Kidney tubule cell (primary cell): Measurements from ENCODE around the gene WAS.
"Not testable (repeated sequence)": the region's sequence is repeated elsewhere in the genome, so short reads cannot be mapped to it uniquely, and the experiment has no call there.

ENCODE experiments used
- DNase-seq: peaks from one replicate; pipeline ENCODE4 v3.0.0-alpha.2; 2018; ENCODE audit warnings: low spot score

Gene WAS

DNA sequence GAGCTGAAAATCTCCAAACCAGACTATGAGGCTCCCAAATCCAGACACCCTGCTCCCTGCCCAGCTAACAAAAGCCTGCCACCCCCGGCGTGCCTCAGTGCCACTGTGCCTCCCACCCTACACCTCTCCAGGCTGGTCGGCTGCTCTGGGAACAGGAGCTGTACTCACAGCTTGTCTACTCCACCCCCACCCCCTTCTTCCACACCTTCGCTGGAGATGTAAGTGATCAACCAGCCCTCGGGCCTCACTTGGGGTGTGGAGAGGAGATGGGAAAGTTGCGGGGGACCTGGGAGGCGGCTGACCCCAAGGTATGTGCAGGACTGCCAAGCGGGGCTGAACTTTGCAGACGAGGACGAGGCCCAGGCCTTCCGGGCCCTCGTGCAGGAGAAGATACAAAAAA lies 1.8 kb downstream of the WAS start:
- no peak for DNase-seq

DNA sequence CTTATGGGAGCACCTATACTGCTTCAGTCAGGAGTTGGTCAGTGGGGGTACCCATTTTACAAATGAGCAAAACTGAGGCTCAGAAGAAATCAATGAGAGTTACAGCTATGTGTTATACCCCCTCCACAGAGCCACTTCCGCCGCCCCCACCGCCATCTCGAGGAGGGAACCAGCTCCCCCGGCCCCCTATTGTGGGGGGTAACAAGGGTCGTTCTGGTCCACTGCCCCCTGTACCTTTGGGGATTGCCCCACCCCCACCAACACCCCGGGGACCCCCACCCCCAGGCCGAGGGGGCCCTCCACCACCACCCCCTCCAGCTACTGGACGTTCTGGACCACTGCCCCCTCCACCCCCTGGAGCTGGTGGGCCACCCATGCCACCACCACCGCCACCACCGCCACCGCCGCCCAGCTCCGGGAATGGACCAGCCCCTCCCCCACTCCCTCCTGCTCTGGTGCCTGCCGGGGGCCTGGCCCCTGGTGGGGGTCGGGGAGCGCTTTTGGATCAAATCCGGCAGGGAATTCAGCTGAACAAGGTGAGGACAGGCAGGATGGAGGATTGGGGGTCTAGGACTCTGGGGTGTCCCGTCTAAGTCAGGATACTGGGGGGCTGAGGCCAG lies 5.0 kb downstream of the WAS start:
- DNase-seq = no peak

DNA sequence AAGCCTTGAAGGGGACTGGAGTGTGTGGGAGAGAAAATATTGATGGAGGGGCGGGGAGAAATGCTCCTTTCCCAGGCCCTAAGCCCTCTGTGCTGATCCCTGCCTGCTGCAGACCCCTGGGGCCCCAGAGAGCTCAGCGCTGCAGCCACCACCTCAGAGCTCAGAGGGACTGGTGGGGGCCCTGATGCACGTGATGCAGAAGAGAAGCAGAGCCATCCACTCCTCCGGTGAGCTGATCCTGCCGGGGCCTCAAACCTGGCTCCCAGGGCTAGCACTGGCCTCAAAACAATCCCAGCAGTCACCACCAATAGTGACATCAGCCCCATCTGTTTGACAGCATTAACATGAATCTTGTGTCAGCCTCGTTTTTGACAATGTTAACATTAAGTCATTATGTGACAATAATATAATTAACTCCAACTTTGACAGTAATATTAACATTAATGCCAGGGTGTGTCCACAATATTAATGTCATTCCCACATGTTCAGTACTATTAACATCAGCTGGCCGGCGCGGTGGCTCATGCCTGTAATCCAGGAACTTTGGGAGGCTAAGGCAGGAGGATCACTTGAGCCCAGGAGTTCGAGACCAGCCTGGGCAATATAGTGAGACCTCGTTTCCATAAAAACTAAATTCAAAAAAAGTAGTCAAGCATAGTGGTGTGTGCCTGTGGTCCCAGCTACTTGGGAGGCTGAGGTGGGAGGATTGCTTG lies 5.8 kb downstream of the WAS start:
- DNase-seq = no peak

GRCh38 chrX:48691746-48692145 lies 8.1 kb downstream of the WAS start:
- DNase-seq = not testable (repeated sequence)

- DNase-seq = no peak
These were observed 11.4 kb downstream of the WAS start for GRCh38 chrX:48694776-48695533.

GRCh38 chrX:48695534-48695896 lies 11.9 kb downstream of the WAS start:
- peak; percentile 66 for DNase-seq

GRCh38 chrX:48695925-48696300 lies 12.3 kb downstream of the WAS start:
- no peak for DNase-seq

DNA sequence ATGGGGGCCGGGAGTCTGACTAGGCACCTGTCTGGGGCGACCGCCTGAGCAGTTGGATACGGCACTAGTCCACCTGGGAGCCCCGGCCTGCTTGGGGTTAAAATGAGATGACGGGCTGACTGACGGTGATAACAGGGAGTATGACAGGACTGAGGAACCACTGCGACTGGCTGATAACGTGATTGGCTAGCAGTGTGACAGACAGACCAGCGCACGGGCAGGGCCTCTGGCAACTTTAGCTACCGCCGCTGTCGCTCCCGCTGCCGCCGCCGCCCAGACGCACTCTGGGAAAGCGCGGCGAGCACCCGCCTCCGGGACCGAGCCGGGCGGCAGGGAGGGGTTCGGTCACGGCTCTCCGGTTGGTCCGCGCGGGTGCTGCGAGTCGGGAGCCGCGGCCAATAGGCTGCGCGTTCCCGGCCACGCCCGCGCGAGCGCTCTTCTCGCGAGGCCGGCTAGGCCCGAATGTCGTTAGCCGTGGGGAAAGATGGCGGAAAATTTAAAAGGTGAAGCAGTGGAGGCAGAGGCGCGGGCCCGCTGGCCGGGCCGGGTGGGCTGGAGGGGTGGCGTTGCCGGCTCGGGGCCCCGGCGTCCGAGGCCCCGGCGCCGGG lies 12.8 kb downstream of the WAS start, which contains the start of gene SUV39H1:
TSS of gene SUV39H1 (plus strand) at position 434 of the 608 bp plus-strand sequence. CDS start at position 485, 51 bp downstream.
- DNase-seq = peak; percentile 87

GRCh38 chrX:48696909-48697727 lies 13.5 kb downstream of the WAS start:
- peak; percentile 26 for DNase-seq

DNA sequence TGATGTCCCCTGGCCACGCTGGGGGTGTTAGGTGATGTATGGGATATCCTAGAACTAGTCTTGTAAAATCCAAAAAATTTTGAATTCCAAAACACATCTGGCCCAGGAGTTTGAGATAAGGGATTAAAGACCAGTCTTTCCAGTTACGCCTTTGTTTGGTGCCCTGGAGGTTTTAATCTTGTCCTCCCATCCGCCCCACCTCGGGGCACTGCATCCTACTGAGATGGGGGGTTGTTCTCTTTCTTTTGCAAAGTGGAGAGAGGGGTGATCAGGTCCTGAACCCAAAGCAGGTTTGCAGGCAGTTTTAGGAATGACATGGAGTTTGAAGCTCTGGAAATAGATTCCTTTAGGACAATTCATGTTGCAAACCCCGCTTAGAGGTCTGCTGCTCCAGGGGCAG lies 14.7 kb downstream of the WAS start:
- no peak for DNase-seq

DNA sequence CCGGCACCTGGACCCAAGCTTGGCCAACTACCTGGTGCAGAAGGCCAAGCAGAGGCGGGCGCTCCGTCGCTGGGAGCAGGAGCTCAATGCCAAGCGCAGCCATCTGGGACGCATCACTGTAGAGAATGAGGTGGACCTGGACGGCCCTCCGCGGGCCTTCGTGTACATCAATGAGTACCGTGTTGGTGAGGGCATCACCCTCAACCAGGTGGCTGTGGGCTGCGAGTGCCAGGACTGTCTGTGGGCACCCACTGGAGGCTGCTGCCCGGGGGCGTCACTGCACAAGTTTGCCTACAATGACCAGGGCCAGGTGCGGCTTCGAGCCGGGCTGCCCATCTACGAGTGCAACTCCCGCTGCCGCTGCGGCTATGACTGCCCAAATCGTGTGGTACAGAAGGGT lies 16.6 kb downstream of the WAS start:
- DNase-seq = no peak

GRCh38 chrX:48700951-48701653 lies 17.5 kb downstream of the WAS start:
- no peak for DNase-seq

GRCh38 chrX:48702032-48702431 lies 18.4 kb downstream of the WAS start:
- no peak for DNase-seq

GRCh38 chrX:48702716-48703115 lies 19.1 kb downstream of the WAS start:
- DNase-seq = no peak

DNA sequence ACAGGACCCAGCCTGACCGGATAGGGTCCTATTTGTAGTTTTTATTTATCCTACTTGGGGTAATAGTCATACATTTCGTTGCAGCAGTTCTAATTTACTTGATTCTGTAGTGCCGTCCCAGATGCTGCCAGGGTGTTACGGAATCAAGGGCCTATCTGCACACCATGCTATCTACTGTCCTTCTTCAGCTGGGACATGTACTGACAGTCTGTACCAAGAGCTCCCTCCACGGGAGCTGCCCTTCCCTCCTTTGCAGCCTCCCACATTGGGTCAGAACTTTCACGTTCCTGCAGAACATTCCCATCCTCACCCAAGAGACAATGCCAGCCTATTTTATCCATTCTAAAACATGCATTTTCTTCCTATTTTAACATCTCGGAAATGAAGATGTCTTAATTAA lies 19.6 kb downstream of the WAS start:
- DNase-seq = no peak

GRCh38 chrX:48703642-48704481 lies 20.3 kb downstream of the WAS start:
- peak; percentile 65 for DNase-seq

- no peak for DNase-seq
These were observed 22.3 kb downstream of the WAS start for GRCh38 chrX:48705871-48706270.

DNA sequence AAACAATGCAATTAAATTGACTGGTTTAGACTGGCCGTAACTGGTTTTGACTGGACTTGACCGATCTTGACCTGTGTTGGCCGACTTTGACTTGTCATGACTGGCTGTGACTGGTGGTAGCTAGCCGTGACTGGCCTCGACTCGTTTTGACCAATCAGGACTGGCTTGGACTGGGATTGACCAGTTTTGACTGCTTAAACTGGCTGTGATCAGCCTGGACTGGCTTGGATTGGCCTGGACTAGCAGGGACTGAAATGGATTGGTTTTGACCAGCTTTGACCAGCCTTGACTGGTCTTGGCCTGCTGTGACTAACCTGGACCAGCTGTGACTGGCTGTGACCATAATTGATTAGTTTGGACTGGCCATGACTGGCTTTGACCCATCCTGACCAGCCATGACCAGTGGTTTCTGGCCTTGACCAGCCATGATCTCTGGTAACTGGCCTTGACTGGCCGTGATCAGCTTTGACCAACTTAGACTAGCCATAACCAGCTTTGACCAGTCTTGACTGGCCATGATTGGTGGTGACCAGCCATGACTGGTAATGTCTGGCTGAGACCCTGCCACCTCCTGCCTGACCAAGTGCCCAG lies 26.0 kb downstream of the WAS start:
- no peak for DNase-seq

GRCh38 chrX:48711162-48711928 lies 27.7 kb downstream of the WAS start:
- no peak for DNase-seq
